ENCODE data around the gene KDM2B.

The KDM2B gene

DNA sequence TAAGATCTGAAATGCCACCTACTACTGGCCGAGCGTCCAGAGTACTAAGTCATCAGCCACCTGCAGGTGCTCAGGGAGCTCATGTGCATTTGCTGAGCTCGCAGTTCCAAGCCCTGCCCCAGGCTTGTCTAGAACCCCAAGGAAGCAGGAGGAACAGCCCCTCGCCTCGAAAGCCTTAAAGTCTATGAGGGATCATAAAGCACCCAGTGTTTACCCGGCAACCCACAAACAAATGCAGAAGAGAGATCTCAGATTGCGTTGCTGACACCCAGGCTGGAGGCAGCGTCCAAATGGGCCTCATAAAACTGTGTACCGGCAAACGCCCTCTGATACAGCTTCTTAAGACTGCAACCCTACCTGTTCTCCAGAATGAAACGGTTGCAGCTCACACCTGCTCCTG lies 6.8 kb downstream of the KDM2B start:
- no peaks in the 10 kb centered on the region for H3K9me3 ChIP-seq (replicated peaks in 1 of 11)
- peaks cover 0 to 5% (median 0%) of the 10 kb centered on the region in 11 experiments; a peak in 2 of 22 replicates for H4K20me1 ChIP-seq
- no peak for TF ChIP-seq Cebpa-rat (IDR thresholded peaks at IDR 0.05)
- peaks cover 36 to 87% (median 50%) of the 10 kb centered on the region in 10 experiments for H3K4me1 ChIP-seq
- H3K4me3 ChIP-seq = no peak overlapping the region
- H3K27me3 ChIP-seq = no peaks in the 10 kb centered on the region
- H3K4me2 ChIP-seq = peak overlapping the region in 2 of 11 experiments; percentile 5 to 20; a peak in 1 of 22 replicates
- peaks cover 30 to 68% (median 58%) of the 10 kb centered on the region in 11 experiments for H3K36me3 ChIP-seq
- H3K27ac ChIP-seq = no peak overlapping the region
- 0 out of 22 replicates have a peak overlapping the region, but pooled peaks of 1 of the 11 experiments have one; percentile 9 for H3K9ac ChIP-seq

DNA sequence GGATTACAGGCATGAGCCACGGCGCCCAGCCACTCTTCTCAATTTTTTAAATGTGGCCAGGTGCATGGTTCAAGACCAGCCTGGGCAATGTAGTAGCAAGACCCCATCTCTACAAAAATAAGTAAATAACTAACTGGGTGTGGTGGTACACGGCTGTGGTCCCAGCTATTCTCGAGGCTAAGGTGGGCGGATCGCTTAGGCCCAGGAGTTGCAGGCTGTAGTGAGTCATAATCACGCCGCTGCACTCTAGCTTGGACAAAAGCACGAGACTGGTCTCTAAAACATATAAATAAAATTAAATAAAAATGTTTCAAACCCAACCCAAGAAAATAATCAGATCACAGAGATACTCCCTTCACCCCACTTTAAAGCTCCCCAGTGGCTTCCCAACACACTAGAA lies 8.9 kb downstream of the KDM2B start:
- Histone ChIP-seq H3K9me3 (replicated peaks in 1 of 11) (no peaks in the 10 kb centered on the region), H3K4me2 (peak overlapping the region in 2 of 11 experiments; percentile 2 to 17; a peak in 1 of 22 replicates), H3K36me3 (peaks cover 30 to 85% (median 61%) of the 10 kb centered on the region in 11 experiments), H4K20me1 (peaks cover 0 to 12% (median 0%) of the 10 kb centered on the region in 11 experiments; a peak in 2 of 22 replicates), H3K27me3 (no peaks in the 10 kb centered on the region), H3K27ac (no peak overlapping the region), H3K9ac (no peak overlapping the region), H3K4me3 (no peak overlapping the region), H3K4me1 (peaks cover 15 to 75% (median 31%) of the 10 kb centered on the region in 10 experiments)
- no peak for TF ChIP-seq Cebpa-rat (IDR thresholded peaks at IDR 0.05)

DNA sequence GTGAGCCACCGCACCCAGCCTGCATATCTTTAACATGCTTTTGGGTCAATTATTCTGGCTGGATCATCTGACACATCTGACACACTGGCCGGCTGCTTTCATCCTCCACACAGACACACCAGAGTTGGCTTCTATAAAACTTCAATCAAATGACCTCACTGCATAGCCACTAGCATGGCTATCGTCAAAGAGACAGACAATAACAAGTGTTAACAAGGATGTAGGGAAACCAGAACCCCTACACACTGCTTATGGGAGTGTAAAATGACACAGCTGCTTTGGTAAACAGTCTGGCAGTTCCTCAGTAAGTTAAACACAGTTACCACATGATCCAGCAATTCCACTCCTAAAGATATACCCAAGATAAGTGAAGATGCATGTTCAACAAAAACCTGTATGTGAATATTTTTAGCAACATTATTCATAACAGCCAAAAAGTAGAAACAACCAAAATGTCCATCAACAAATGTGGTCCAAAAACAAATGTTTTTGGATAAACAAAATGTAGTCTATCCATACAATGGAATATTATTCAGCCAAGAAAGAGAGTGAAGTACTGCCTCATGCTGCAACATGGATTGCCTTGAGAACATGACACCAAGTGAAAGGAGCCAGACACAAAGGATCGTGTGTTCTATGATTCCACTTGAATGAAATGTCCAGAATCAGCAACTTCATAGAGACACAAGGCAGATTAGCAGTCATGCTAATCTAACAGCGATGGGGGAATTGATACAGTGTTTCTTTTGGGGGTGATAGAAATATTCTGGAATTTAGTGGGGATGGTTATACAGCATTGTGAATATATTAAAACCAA lies 10.1 kb downstream of the KDM2B start:
- Histone ChIP-seq H3K9ac (peak overlapping the region in 2 of 11 experiments; percentile 5 to 40; a peak in 1 of 22 replicates), H4K20me1 (peaks cover 0 to 12% (median 0%) of the 10 kb centered on the region in 11 experiments; a peak in 2 of 22 replicates), H3K36me3 (peaks cover 30 to 90% (median 61%) of the 10 kb centered on the region in 11 experiments), H3K4me3 (no peak overlapping the region), H3K27me3 (no peaks in the 10 kb centered on the region), H3K27ac (peak overlapping the region in 1 of 11 experiments; percentile 18; a peak in 2 of 22 replicates), H3K4me1 (peaks cover 5 to 63% (median 20%) of the 10 kb centered on the region in 10 experiments; a peak in 18 of 20 replicates), H3K4me2 (peak overlapping the region in 1 of 11 experiments; percentile 41; a peak in 3 of 22 replicates), H3K9me3 (replicated peaks in 1 of 11) (no peaks in the 10 kb centered on the region)
- TF ChIP-seq Cebpa-rat (IDR thresholded peaks at IDR 0.05) = no peak

DNA sequence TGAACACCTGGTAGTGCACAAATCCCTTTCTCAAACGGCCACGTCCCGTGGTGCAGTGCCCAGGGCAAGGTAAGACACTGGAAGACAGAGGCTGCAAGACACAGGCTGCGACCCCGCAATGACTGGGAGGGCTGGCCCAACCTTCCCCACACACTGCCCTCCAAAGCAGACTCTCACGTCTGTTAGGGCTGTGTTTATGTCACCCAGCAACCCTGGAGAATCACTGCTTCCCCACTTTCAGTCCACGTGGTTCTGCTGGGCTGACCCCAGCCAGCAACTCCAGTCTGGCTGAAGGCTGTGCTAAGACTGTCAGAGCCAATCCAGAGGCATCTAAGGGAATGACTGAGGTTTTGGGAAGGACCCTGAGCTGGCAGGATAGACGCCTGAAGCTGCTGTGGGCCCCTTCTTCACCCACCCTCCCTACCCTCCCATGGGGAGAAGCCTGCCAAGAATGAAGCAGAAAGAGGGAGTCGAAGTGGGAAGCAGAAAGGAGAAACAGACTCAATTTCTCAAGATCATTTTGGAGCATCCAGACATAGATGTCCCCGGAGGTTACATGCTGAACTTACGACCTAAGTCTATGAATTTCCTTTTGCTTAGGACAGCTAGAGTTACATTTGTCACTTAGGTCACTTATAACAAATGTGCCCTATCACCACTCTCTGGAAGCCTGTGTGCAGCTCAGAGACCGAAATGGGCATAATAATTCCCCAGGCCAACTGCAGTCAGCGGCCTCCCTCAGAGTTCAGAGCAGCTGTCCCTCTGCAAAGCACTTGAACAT lies 11.7 kb downstream of the KDM2B start:
- H4K20me1 ChIP-seq = peaks cover 0 to 12% (median 0%) of the 10 kb centered on the region in 11 experiments; a peak in 2 of 22 replicates
- H3K4me2 ChIP-seq = peak overlapping the region in 4 of 11 experiments; percentile 2 to 41 (median 16); a peak in 5 of 22 replicates
- H3K36me3 ChIP-seq = peaks cover 18 to 77% (median 46%) of the 10 kb centered on the region in 11 experiments
- H3K9ac ChIP-seq = peak overlapping the region in 2 of 11 experiments; percentile 4 to 40; a peak in 1 of 22 replicates
- TF ChIP-seq Cebpa-rat (IDR thresholded peaks at IDR 0.05) = no peak
- peaks cover under 1 to 61% (median 16%) of the 10 kb centered on the region in 10 experiments; a peak in 17 of 20 replicates for H3K4me1 ChIP-seq
- peak overlapping the region in 2 of 11 experiments; percentile 2 to 18; a peak in 4 of 22 replicates for H3K27ac ChIP-seq
- H3K9me3 ChIP-seq (replicated peaks in 1 of 11) = no peaks in the 10 kb centered on the region
- no peak overlapping the region for H3K4me3 ChIP-seq
- H3K27me3 ChIP-seq = no peaks in the 10 kb centered on the region

DNA sequence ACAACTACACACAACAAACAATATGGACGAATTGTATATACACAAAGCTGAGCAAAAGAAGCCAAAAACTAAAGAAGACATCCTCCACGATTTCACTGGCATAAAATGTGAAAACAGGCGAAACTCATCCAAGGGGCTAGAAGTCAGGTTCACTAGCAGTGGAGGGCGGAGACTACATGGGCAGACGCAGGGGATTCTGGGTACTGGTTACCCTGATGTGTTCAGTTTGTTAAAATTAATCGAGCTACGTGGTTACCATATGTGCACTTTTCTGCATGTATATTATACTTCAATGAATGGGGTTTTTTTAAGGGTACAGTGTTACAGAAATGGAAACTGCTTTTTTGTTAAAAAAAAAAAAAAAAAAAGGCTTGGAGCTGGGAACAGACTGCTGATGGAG lies 12.3 kb downstream of the KDM2B start:
- peak overlapping the region in 2 of 11 experiments; percentile 2 to 8; a peak in 2 of 22 replicates for H3K27ac ChIP-seq
- no peaks in the 10 kb centered on the region for H3K27me3 ChIP-seq
- H3K4me2 ChIP-seq = peak overlapping the region in 1 of 11 experiments; percentile 27; a peak in 2 of 22 replicates
- no peak for TF ChIP-seq Cebpa-rat (IDR thresholded peaks at IDR 0.05)
- no peak overlapping the region for H3K9ac ChIP-seq
- peaks cover 16 to 76% (median 40%) of the 10 kb centered on the region in 11 experiments; a peak in 20 of 22 replicates for H3K36me3 ChIP-seq
- H3K4me3 ChIP-seq = no peak overlapping the region
- H3K9me3 ChIP-seq (replicated peaks in 1 of 11) = no peaks in the 10 kb centered on the region
- peaks cover 0 to 62% (median 10%) of the 10 kb centered on the region in 10 experiments; a peak in 13 of 20 replicates for H3K4me1 ChIP-seq
- peaks cover 0 to 12% (median 0%) of the 10 kb centered on the region in 11 experiments; a peak in 2 of 22 replicates for H4K20me1 ChIP-seq

DNA sequence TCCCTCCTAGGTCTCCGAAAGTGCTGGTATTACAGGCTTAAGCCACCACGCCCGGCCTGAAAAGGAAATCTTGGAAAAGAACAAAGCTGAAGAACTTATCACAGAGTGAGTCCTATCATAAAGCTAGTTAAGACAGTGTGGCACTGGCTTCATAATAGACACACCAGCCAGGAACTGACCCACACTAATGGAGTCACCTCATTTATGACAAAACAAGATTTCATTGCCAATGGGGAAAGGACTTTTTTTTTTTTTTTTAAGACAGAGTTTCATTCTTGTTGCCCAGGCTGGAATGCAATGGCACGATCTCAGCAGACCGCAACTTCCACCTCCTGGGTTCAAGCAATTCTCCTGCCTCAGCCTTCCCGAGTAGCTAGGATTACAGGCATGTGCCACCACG lies 15.7 kb downstream of the KDM2B start:
- TF ChIP-seq Cebpa-rat (IDR thresholded peaks at IDR 0.05) = no peak
- H3K36me3 ChIP-seq = peaks cover 0 to 43% (median 12%) of the 10 kb centered on the region in 11 experiments; a peak in 15 of 22 replicates

DNA sequence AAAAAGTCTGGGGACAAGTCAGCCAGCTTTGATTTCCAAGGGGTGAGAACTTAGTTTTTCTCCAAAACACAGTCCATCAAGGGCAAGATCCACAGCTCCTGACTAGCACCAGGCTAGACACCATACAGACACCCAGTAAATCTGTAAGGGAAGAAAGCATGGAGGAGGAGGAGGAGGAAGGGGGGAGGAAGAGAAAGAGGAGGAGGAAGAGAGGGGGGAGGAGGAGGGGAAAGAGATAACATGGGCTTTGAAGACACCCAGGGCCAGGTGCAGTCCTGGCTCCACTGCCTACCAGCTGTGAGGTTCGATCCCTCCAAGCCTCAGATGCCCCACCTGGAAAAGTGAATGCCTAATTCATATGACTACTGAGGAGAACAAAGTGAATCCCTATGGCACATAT lies 18.3 kb downstream of the KDM2B start:
- Histone ChIP-seq H3K36me3 (peaks cover 0 to 26% (median 9%) of the 10 kb centered on the region in 11 experiments; a peak in 11 of 22 replicates), H4K20me1 (no peaks in the 10 kb centered on the region), H3K4me3 (no peak overlapping the region), H3K9ac (0 out of 22 replicates have a peak overlapping the region, but pooled peaks of 3 of the 11 experiments have one; percentile 5 to 14 (median 11)), H3K4me2 (peak overlapping the region in 10 of 11 experiments; percentile 10 to 97 (median 29); a peak in 11 of 22 replicates), H3K9me3 (replicated peaks in 1 of 11) (peaks cover 0 to 5% (median 0%) of the 10 kb centered on the region in 11 experiments; a peak in 2 of 22 replicates), H3K27me3 (no peaks in the 10 kb centered on the region), H3K4me1 (peaks cover 42 to 78% (median 51%) of the 10 kb centered on the region in 10 experiments), H3K27ac (peak overlapping the region in 2 of 11 experiments; percentile 9 to 28; a peak in 2 of 22 replicates)
- no peak for TF ChIP-seq Cebpa-rat (IDR thresholded peaks at IDR 0.05)

More for the DNA sequence above, 15.7 kb downstream of the KDM2B start:
- Histone ChIP-seq H4K20me1 (peaks cover 0 to 12% (median 0%) of the 10 kb centered on the region in 11 experiments; a peak in 2 of 22 replicates), H3K27me3 (no peaks in the 10 kb centered on the region), H3K9me3 (replicated peaks in 1 of 11) (no peaks in the 10 kb centered on the region), H3K4me1 (peaks cover 22 to 69% (median 34%) of the 10 kb centered on the region in 10 experiments), H3K4me3 (no peak overlapping the region), H3K27ac (no peak overlapping the region), H3K4me2 (peak overlapping the region in 2 of 11 experiments; percentile 26 to 30; a peak in 4 of 22 replicates), H3K9ac (peak overlapping the region in 1 of 11 experiments; percentile 37; a peak in 1 of 22 replicates)

DNA sequence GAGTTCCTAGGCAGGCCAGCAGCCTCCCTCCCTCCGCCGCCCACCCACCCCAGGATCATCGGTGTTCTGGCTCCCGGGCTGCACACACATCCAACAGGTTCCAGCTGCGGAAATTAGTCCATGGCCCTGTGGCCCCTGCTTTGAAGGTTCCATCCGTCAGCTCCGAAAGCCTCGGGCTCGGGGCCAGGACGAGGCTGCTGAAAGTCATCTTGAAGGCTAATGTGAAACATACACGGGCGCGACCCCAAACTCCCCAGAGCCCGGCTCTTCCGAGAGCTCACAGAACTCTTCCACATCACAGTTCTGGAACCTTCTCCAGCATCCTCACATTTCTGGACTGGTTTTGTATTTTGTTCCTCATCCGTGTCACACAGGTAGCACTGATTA lies 19.8 kb downstream of the KDM2B start:
- peak overlapping the region in 6 of 11 experiments; percentile 14 to 71 (median 50); a peak in 7 of 22 replicates for H3K27ac ChIP-seq
- no peak for TF ChIP-seq Cebpa-rat (IDR thresholded peaks at IDR 0.05)
- H3K4me2 ChIP-seq = peak overlapping the region; percentile 66 to 97 (median 76); a peak in 20 of 22 replicates
- peak overlapping the region in 8 of 11 experiments; percentile 22 to 52 (median 36); a peak in 6 of 22 replicates for H3K9ac ChIP-seq
- H3K4me1 ChIP-seq = peaks cover 45 to 87% (median 54%) of the 10 kb centered on the region in 10 experiments
- H3K9me3 ChIP-seq (replicated peaks in 1 of 11) = peaks cover 0 to 6% (median 0%) of the 10 kb centered on the region in 11 experiments; a peak in 2 of 22 replicates
- no peaks in the 10 kb centered on the region for H3K27me3 ChIP-seq
- H3K36me3 ChIP-seq = peaks cover 0 to 21% (median 5%) of the 10 kb centered on the region in 11 experiments; a peak in 10 of 22 replicates
- H4K20me1 ChIP-seq = no peaks in the 10 kb centered on the region
- H3K4me3 ChIP-seq = no peak overlapping the region
